NCI-H2029 treated with DMSO at 0.1 percent for 48 hours (cell line): ENCODE data around the gene LIMD2.
"Not testable (repeated sequence)": the region's sequence is repeated elsewhere in the genome, so short reads cannot be mapped to it uniquely, and the experiment has no call there.

Source experiments
- DNase-seq: peaks from one replicate; lab custom pipeline; 2025; lab: John Stamatoyannopoulos, UW

Gene LIMD2

GRCh38 chr17:63699638-63700527, at the start of gene LIMD2:
TSS of gene LIMD2 (minus strand) at chr17:63700125. CDS start at chr17:63699298, 827 bp downstream.
- DNase-seq = no peak

- peak; percentile 80 for DNase-seq
Observed at GRCh38 chr17:63741408-63742173, 41.7 kb upstream of the LIMD2 start, which contains the start of gene STRADA. TSS of gene STRADA (minus strand) at chr17:63741799. CDS start at chr17:63728369, 13,430 bp downstream.

GRCh38 chr17:63741143-63741407, 41.1 kb upstream of the LIMD2 start:
- peak; percentile 0 for DNase-seq

GRCh38 chr17:63740464-63741142, 40.7 kb upstream of the LIMD2 start:
- no peak for DNase-seq

GRCh38 chr17:63735691-63736090, 35.8 kb upstream of the LIMD2 start:
- no peak for DNase-seq

GRCh38 chr17:63722403-63722802, 22.5 kb upstream of the LIMD2 start:
- no peak for DNase-seq

- DNase-seq = not testable (repeated sequence)
Observed at GRCh38 chr17:63720194-63720593, 20.3 kb upstream of the LIMD2 start.

- no peak for DNase-seq
Observed at GRCh38 chr17:63718988-63719387, 19.1 kb upstream of the LIMD2 start.

- DNase-seq = no peak
Observed at GRCh38 chr17:63716426-63716825, 16.5 kb upstream of the LIMD2 start.

- no peak for DNase-seq
Observed at GRCh38 chr17:63714550-63715277, 14.8 kb upstream of the LIMD2 start.

- no peak for DNase-seq
Observed at GRCh38 chr17:63709110-63709509, 9.2 kb upstream of the LIMD2 start.

- DNase-seq = no peak
Observed at GRCh38 chr17:63707151-63707550, 7.2 kb upstream of the LIMD2 start.

- DNase-seq = no peak
Observed at GRCh38 chr17:63706336-63707082, 6.6 kb upstream of the LIMD2 start.

GRCh38 chr17:63705657-63706056, 5.7 kb upstream of the LIMD2 start:
- DNase-seq = no peak

- no peak for DNase-seq
Observed at GRCh38 chr17:63704836-63705235, 4.9 kb upstream of the LIMD2 start.

GRCh38 chr17:63704259-63704576, 4.3 kb upstream of the LIMD2 start:
- DNase-seq = no peak

- no peak for DNase-seq
Observed at GRCh38 chr17:63703556-63704258, 3.8 kb upstream of the LIMD2 start.

GRCh38 chr17:63703029-63703428, 3.1 kb upstream of the LIMD2 start:
- no peak for DNase-seq

- DNase-seq = no peak
Observed at GRCh38 chr17:63702721-63703015, 2.7 kb upstream of the LIMD2 start.

- peak; percentile 2 for DNase-seq
Observed at GRCh38 chr17:63701868-63702720, 2.2 kb upstream of the LIMD2 start.
